Gastroesophageal sphincter (tissue), 3 donors: ENCODE results near the gene EXOC2.

ENCODE experiments used
- EP300 ChIP-seq: sonication (generic); formaldehyde crosslinking; IDR thresholded peaks from one replicate; pipeline ENCODE4 v1.6.1; 2017; ENCODE audit warnings: antibody characterized with exemption, mild to moderate bottlenecking
- POLR2AphosphoS5 ChIP-seq: sonication (generic); formaldehyde crosslinking; IDR thresholded peaks from one replicate; pipeline ENCODE4 v1.6.1; 2017; ENCODE audit warnings: antibody characterized with exemption
- TF ChIP-seq, protein P1 (sequence below), 4 experiments: fragments of 200-600 bp in 2 of 4; fragments of 450-650 bp in 2 of 4; sonication (generic) in 1 of 4; IDR thresholded peaks; one replicate each; pipeline ENCODE4 v1.5.1; 2017 to 2019; ENCODE audit warnings: antibody characterized with exemption in 4 of 4, mild to moderate bottlenecking in 2 of 4, moderate library complexity in 2 of 4

GRCh38 chr6:741410-742339, 48.7 kb upstream of the EXOC2 start:
- TF ChIP-seq POLR2AphosphoS5, result no peak
- TF ChIP-seq EP300, result no peak
- TF ChIP-seq, protein P1, sequence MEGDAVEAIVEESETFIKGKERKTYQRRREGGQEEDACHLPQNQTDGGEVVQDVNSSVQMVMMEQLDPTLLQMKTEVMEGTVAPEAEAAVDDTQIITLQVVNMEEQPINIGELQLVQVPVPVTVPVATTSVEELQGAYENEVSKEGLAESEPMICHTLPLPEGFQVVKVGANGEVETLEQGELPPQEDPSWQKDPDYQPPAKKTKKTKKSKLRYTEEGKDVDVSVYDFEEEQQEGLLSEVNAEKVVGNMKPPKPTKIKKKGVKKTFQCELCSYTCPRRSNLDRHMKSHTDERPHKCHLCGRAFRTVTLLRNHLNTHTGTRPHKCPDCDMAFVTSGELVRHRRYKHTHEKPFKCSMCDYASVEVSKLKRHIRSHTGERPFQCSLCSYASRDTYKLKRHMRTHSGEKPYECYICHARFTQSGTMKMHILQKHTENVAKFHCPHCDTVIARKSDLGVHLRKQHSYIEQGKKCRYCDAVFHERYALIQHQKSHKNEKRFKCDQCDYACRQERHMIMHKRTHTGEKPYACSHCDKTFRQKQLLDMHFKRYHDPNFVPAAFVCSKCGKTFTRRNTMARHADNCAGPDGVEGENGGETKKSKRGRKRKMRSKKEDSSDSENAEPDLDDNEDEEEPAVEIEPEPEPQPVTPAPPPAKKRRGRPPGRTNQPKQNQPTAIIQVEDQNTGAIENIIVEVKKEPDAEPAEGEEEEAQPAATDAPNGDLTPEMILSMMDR (IDR thresholded peaks at IDR 0.05), result no peak
